Mammary epithelial cell (primary cell): Measurements from ENCODE around the gene GALNT17.
"Not testable (repeated sequence)": the region's sequence is repeated elsewhere in the genome, so short reads cannot be mapped to it uniquely, and the experiment has no call there.

Experiments used
- EZH2 ChIP-seq: IDR thresholded peaks from 2 replicates; pipeline ENCODE4 v1.6.1; 2012; ENCODE audit warnings: low read length, inconsistent platforms, borderline replicate concordance
- TF ChIP-seq, protein P1 (sequence below), 2 donors: IDR thresholded peaks in 1 of 2; conservative IDR thresholded peaks in 1 of 2; 2 replicates each; pipeline ENCODE4 v1.5.1; 2011 to 2012; ENCODE audit warnings: inconsistent platforms in 2 of 2, low read length in 2 of 2, mild to moderate bottlenecking in 2 of 2, control low read depth in 1 of 2, low read depth in 1 of 2; ENCODE audit not compliant: insufficient read depth in 1 of 2; ENCODE audit errors: extremely low read depth in 1 of 2

GRCh38 chr7:71643031-71643430, 511.1 kb downstream of the GALNT17 start:
- not testable (repeated sequence) for TF ChIP-seq EZH2
- TF ChIP-seq, protein P1, sequence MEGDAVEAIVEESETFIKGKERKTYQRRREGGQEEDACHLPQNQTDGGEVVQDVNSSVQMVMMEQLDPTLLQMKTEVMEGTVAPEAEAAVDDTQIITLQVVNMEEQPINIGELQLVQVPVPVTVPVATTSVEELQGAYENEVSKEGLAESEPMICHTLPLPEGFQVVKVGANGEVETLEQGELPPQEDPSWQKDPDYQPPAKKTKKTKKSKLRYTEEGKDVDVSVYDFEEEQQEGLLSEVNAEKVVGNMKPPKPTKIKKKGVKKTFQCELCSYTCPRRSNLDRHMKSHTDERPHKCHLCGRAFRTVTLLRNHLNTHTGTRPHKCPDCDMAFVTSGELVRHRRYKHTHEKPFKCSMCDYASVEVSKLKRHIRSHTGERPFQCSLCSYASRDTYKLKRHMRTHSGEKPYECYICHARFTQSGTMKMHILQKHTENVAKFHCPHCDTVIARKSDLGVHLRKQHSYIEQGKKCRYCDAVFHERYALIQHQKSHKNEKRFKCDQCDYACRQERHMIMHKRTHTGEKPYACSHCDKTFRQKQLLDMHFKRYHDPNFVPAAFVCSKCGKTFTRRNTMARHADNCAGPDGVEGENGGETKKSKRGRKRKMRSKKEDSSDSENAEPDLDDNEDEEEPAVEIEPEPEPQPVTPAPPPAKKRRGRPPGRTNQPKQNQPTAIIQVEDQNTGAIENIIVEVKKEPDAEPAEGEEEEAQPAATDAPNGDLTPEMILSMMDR (conservative IDR thresholded peaks at IDR 0.05 in 1 of 2, IDR thresholded peaks at IDR 0.05 in 1 of 2; ENCODE audit: extremely low read depth in 1 of 2, insufficient read depth in 1 of 2, low read depth in 1 of 2, low read length in 2 of 2), result not testable (repeated sequence)
